Measurements from ENCODE around the gene C3orf49.

DNA sequence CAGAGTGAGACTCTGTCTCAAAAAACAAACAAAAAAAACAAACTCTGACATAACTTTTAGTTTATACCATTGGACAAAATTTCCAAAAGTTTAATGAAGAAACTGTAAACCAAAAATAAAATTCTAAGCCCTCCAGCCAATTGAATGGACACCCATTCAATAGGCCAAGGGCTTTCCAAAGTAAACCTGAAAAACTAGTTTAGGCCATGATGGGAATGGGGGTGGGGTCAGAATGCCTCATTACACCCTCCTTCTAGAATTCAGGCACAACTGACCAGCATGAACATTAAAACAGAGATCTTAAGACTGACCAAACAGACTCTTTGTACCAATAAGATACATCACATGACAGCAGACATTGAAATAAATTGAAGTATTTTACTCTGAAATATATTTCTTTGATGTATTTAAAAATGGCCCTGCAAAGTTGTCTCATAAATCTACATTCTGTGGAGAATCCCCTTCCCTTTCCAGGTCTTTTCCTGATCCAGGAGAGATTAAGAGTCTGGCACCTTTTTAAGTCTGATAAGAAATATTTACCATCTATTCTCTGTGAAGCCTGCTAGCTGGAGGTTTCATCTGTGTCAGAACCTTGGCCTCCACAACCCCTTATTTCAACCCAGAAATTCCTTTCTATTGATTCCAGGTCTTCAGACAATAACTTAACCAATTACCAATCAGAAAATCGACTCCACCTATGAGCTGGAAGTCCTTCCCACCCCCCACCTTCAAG lies 28.8 kb downstream of the C3orf49 start:
- TF ChIP-seq RAD21 (IDR thresholded peaks at IDR 0.05; ENCODE audit: low read depth) (no peak), TAF1 (IDR thresholded peaks at IDR 0.05; ENCODE audit: low read depth) (no peak), CEBPB (IDR thresholded peaks at IDR 0.05) (no peak), EP300 (IDR thresholded peaks at IDR 0.05; ENCODE audit: borderline replicate concordance) (no peak), TEAD4 (IDR thresholded peaks at IDR 0.05) (no peak)
- TF ChIP-seq, protein P1, sequence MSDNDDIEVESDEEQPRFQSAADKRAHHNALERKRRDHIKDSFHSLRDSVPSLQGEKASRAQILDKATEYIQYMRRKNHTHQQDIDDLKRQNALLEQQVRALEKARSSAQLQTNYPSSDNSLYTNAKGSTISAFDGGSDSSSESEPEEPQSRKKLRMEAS (IDR thresholded peaks at IDR 0.05) = no peak

Measured in Ishikawa (cell line).